ENCODE data around the gene ACYP1.

The ACYP1 gene

DNA sequence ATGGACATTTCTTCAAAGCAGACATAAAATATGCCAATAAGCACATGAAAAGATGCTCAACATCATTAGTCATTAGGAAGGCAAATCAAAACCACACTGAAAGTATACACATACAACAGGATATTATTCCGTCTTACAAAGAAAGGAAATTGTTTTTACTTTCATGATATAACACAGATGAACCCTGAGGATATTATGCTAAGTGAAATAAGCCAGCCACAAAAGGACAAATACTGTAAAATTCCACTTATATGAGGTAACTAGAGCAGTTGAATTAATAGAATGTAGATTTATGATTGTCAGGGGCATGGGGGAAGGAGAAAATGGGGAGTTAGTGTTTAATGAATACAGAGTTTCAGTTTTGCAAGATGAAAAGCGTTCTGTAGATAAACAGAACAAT lies 4.2 kb downstream of the ACYP1 start:
- H3K4me3 ChIP-seq (ENCODE audit: low read depth in 1 of 2, low read length in 2 of 2) = no peak overlapping the region
- no peak overlapping the region for H3K4me2 ChIP-seq (ENCODE audit: insufficient read depth, low read length)
- H2AFZ ChIP-seq (ENCODE audit: low read depth, low read length) = no peak overlapping the region
- H3K79me2 ChIP-seq (ENCODE audit: insufficient read depth, low read length) = peaks cover 62% of the 10 kb centered on the region
- ATAC-seq (ENCODE audit: insufficient read depth, low read depth) (no peak), DNase-seq (no peak)
- peaks cover 42% of the 10 kb centered on the region for H3K36me3 ChIP-seq (ENCODE audit: insufficient read depth, low read length)
- H3K4me1 ChIP-seq (ENCODE audit: insufficient read depth, low read length) = peaks cover 26% of the 10 kb centered on the region
- no peaks in the 10 kb centered on the region for H3K9me3 ChIP-seq (ENCODE audit: insufficient read depth, low read length, severe bottlenecking)
- TF ChIP-seq EZH2 (IDR thresholded peaks at IDR 0.05; ENCODE audit: borderline replicate concordance, low read depth, low read length, severe bottlenecking) = no peak
- TF ChIP-seq, protein P1, sequence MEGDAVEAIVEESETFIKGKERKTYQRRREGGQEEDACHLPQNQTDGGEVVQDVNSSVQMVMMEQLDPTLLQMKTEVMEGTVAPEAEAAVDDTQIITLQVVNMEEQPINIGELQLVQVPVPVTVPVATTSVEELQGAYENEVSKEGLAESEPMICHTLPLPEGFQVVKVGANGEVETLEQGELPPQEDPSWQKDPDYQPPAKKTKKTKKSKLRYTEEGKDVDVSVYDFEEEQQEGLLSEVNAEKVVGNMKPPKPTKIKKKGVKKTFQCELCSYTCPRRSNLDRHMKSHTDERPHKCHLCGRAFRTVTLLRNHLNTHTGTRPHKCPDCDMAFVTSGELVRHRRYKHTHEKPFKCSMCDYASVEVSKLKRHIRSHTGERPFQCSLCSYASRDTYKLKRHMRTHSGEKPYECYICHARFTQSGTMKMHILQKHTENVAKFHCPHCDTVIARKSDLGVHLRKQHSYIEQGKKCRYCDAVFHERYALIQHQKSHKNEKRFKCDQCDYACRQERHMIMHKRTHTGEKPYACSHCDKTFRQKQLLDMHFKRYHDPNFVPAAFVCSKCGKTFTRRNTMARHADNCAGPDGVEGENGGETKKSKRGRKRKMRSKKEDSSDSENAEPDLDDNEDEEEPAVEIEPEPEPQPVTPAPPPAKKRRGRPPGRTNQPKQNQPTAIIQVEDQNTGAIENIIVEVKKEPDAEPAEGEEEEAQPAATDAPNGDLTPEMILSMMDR (IDR thresholded peaks at IDR 0.05; ENCODE audit: borderline replicate concordance, extremely low read depth, low read length, poor library complexity, severe bottlenecking) = no peak
- H4K20me1 ChIP-seq (ENCODE audit: insufficient read depth, low read length) = no peaks in the 10 kb centered on the region
- H3K27ac ChIP-seq (ENCODE audit: low read length) = no peak overlapping the region
- no peak overlapping the region for H3K9ac ChIP-seq (ENCODE audit: low read depth, low read length)
- H3K27me3 ChIP-seq (ENCODE audit: insufficient read depth, low read length, poor library complexity) = no peaks in the 10 kb centered on the region

DNA sequence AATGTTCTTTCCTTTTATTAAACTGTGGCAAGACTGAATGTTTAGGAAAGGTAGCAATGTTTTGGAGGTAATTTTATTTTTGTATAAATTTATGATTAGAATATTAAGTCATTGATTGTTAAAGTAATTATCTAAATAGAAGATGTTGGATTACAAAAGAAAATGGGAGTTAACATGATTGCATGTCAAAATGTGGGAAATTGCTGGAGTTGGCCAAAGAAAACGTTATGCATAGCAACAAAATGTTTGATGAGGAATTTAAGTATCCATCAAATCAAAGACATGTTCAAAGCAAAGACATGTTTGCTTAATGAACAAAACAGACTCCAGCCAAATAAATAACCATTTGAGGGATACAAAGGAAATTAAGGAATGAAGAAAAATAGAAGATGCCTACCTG lies 9.4 kb downstream of the ACYP1 start:
- H3K36me3 ChIP-seq (ENCODE audit: insufficient read depth, low read length) = peaks cover 34% of the 10 kb centered on the region
- H3K27ac ChIP-seq (ENCODE audit: low read length) = no peak overlapping the region
- no peak overlapping the region for H2AFZ ChIP-seq (ENCODE audit: low read depth, low read length)
- H3K4me1 ChIP-seq (ENCODE audit: insufficient read depth, low read length) = peaks cover 20% of the 10 kb centered on the region
- DNase-seq (no peak), ATAC-seq (ENCODE audit: insufficient read depth, low read depth) (no peak)
- no peak overlapping the region for H3K4me2 ChIP-seq (ENCODE audit: insufficient read depth, low read length)
- H3K27me3 ChIP-seq (ENCODE audit: insufficient read depth, low read length, poor library complexity) = no peaks in the 10 kb centered on the region
- TF ChIP-seq, protein P1 (IDR thresholded peaks at IDR 0.05; ENCODE audit: borderline replicate concordance, extremely low read depth, low read length, poor library complexity, severe bottlenecking) = no peak
- TF ChIP-seq EZH2 (IDR thresholded peaks at IDR 0.05; ENCODE audit: borderline replicate concordance, low read depth, low read length, severe bottlenecking) = no peak
- no peak overlapping the region for H3K9ac ChIP-seq (ENCODE audit: low read depth, low read length)
- no peaks in the 10 kb centered on the region for H3K9me3 ChIP-seq (ENCODE audit: insufficient read depth, low read length, severe bottlenecking)
- H3K4me3 ChIP-seq (ENCODE audit: low read depth in 1 of 2, low read length in 2 of 2) = no peak overlapping the region
- peaks cover 45% of the 10 kb centered on the region for H3K79me2 ChIP-seq (ENCODE audit: insufficient read depth, low read length)
- H4K20me1 ChIP-seq (ENCODE audit: insufficient read depth, low read length) = no peaks in the 10 kb centered on the region

DNA sequence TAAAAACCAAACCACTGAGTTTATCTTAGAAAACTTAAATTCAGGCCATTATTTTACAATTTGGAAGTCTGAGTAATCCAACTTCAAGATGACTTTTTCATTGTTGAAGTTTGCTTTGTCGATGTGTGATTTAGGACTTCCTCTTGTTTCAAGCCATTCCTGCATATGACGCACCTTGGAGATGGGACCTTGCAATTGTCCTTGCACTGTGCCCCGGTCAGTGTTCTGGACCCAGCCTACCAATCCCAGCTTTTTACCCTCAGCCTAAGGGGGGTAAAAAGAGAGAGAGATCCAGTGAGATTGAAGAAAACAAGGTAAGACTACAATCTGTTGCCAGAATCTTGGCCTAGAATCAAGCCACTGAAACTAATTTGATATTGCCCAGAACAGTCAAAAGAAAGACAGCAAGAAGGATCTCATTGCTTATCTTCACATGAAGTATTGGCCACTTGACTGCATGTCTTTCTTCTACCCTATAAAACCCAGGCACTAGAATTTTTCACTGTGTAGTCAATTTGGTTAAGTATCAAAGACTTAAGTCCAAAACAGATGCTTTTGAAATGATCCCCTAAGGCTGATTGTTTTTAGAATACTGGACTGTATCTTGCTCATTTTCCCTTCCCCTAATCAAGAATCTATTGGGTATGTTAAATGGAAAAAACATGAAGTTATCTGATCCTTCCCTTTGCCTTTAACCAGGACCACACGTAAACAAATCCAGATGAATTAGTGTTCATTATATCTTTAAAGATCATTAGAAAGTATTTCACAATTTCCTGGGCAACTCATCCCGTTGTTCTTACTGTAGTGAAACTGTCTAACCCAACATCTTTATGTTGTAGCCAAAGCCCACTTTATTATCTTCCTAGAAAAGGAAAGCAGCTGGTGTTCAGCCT lies 10.2 kb downstream of the ACYP1 start:
- no peaks in the 10 kb centered on the region for H3K9me3 ChIP-seq (ENCODE audit: insufficient read depth, low read length, severe bottlenecking)
- peaks cover 26% of the 10 kb centered on the region for H3K4me1 ChIP-seq (ENCODE audit: insufficient read depth, low read length)
- no peak overlapping the region for H3K27ac ChIP-seq (ENCODE audit: low read length)
- H3K4me3 ChIP-seq (ENCODE audit: low read depth in 1 of 2, low read length in 2 of 2) = no peak overlapping the region
- no peak for DNase-seq
- no peak overlapping the region for H3K9ac ChIP-seq (ENCODE audit: low read depth, low read length)
- no peak overlapping the region for H2AFZ ChIP-seq (ENCODE audit: low read depth, low read length)
- TF ChIP-seq, protein P1 (IDR thresholded peaks at IDR 0.05; ENCODE audit: borderline replicate concordance, extremely low read depth, low read length, poor library complexity, severe bottlenecking) = no peak
- TF ChIP-seq EZH2 (IDR thresholded peaks at IDR 0.05; ENCODE audit: borderline replicate concordance, low read depth, low read length, severe bottlenecking) = no peak
- H3K4me2 ChIP-seq (ENCODE audit: insufficient read depth, low read length) = no peak overlapping the region
- H3K79me2 ChIP-seq (ENCODE audit: insufficient read depth, low read length) = peaks cover 50% of the 10 kb centered on the region
- H3K27me3 ChIP-seq (ENCODE audit: insufficient read depth, low read length, poor library complexity) = no peaks in the 10 kb centered on the region
- ATAC-seq (ENCODE audit: insufficient read depth, low read depth) = no peak
- H3K36me3 ChIP-seq (ENCODE audit: insufficient read depth, low read length) = peaks cover 41% of the 10 kb centered on the region
- H4K20me1 ChIP-seq (ENCODE audit: insufficient read depth, low read length) = no peaks in the 10 kb centered on the region

All from DND-41 (cell line).